Inferior parietal cortex (tissue), 1 donor: Measurements from ENCODE around the gene TRMT2A.

Source experiments
- DNase-seq: peaks from one replicate; pipeline ENCODE4 v3.0.0-alpha.2; 2016; ENCODE audit errors: extremely low spot score

TRMT2A gene

GRCh38 chr22:20063271-20064139 is 53.5 kb downstream of the TRMT2A start:
- no peak for DNase-seq

- DNase-seq: no peak
These were observed 54.3 kb downstream of the TRMT2A start for GRCh38 chr22:20062766-20063083.

GRCh38 chr22:20062043-20062765 is 54.8 kb downstream of the TRMT2A start:
- DNase-seq: no peak
